Sigmoid colon (tissue), 7 donors: Measurements from ENCODE around the gene SVEP1. TPM values are rescaled to one million over a fixed set of nuclear protein-coding genes. Genes with fewer than 3 reads are reported as not detected.

ENCODE experiments used
- DNase-seq: peaks from one replicate; pipeline ENCODE4 v3.0.0-alpha.2; 2019
- H3K27ac ChIP-seq, 4 donors: fragments of 200-600 bp; sonication (generic); one replicate each; pipeline ENCODE4 v1.5.1; 2016 to 2019; ENCODE audit warnings: mild to moderate bottlenecking in 1 of 4
- H3K27me3 ChIP-seq, 3 donors: fragments of 200-600 bp; sonication (generic); one replicate each; pipeline ENCODE4 v1.5.1; 2019; ENCODE audit warnings: mild to moderate bottlenecking in 1 of 3
- H3K36me3 ChIP-seq, 4 donors: fragments of 200-600 bp; sonication (generic); one replicate each; pipeline ENCODE4 v1.5.1; 2016 to 2019
- H3K4me1 ChIP-seq, 4 donors: fragments of 200-600 bp; sonication (generic); one replicate each; pipeline ENCODE4 v1.5.1; 2017 to 2019
- H3K4me3 ChIP-seq, 4 donors: fragments of 200-600 bp; sonication (generic); one replicate each; pipeline ENCODE4 v1.5.1; 2017 to 2019; ENCODE audit warnings: mild to moderate bottlenecking in 2 of 4, moderate library complexity in 1 of 4
- H3K9me3 ChIP-seq, 4 donors: fragments of 200-600 bp in 3 of 4; sonication (generic) in 3 of 4; one replicate each; pipeline versions ENCODE4 v1.5.1 to v1.6.1; 2013 to 2019
- CTCF ChIP-seq, 4 experiments: fragments of 450-650 bp in 3 of 4; fragments of 200-600 bp in 1 of 4; IDR thresholded peaks; one replicate each; pipeline ENCODE4 v1.5.1; 2016 to 2019; ENCODE audit warnings: antibody characterized with exemption in 4 of 4, mild to moderate bottlenecking in 3 of 4, moderate library complexity in 2 of 4
- EP300 ChIP-seq, 4 donors: sonication (generic); formaldehyde crosslinking; IDR thresholded peaks; one replicate each; pipeline ENCODE4 v1.6.1; 2017; ENCODE audit warnings: antibody characterized with exemption in 4 of 4
- POLR2A ChIP-seq, 2 donors: fragments of 450-650 bp; IDR thresholded peaks; one replicate each; pipeline ENCODE4 v1.6.1; 2016; ENCODE audit warnings: antibody characterized with exemption in 2 of 2, mild to moderate bottlenecking in 2 of 2, moderate library complexity in 2 of 2
- POLR2AphosphoS5 ChIP-seq, 4 donors: sonication (generic); formaldehyde crosslinking; IDR thresholded peaks; one replicate each; pipeline ENCODE4 v1.6.1; 2017; ENCODE audit warnings: antibody characterized with exemption in 4 of 4
- WGBS, 2 donors: extraction: QIAGEN DNeasy Blood & Tissue Kit; methylation state at CpG; one replicate each; pipeline ENCODE4 v1.1.7; 2013; 5-methylcytosine and 5-hydroxymethylcytosine counted together
- intact Hi-C: fragments of 100-400 bp; cut with DNase I; formaldehyde crosslinking; loops from one replicate; pipeline ENCODE4 v1.15.1; 2023
- polyA plus RNA-seq, 3 donors: library from polyadenylated mRNA; stranded (reverse); fragments of 200-250 nt; gene quantifications; one replicate each; pipeline ENCODE4 v1.2.3, GENCODE V29; 2013
- total RNA-seq, 4 donors: library from RNA; depleted of rRNA; stranded (reverse); fragments of >200 nt; gene quantifications; one replicate each; pipeline ENCODE4 v1.1.0, GENCODE V29; 2016
- donor health status: healthy with polysubstance abuse.
- donor health status: Bipolar disorder and iron deficiency.
- donor health status: healthy.

SVEP1 gene
- total and polyA plus RNA-seq, 7 donors: 0.23 to 77.5 (median 24.3) TPM

GRCh38 chr9:110336363-110336762 lies 243.2 kb downstream of the SVEP1 start:
- Histone ChIP-seq H3K4me1 (no peaks in the 10 kb centered on the region), H3K9me3 (no peaks in the 10 kb centered on the region), H3K4me3 (no peak overlapping the region), H3K36me3 (no peaks in the 10 kb centered on the region), H3K27ac (no peak overlapping the region), H3K27me3 (no peaks in the 10 kb centered on the region)
- no peak for TF ChIP-seq POLR2AphosphoS5 (IDR thresholded peaks at IDR 0.05)
- no peak for TF ChIP-seq CTCF (IDR thresholded peaks at IDR 0.05)
- no peak for TF ChIP-seq EP300 (IDR thresholded peaks at IDR 0.05)
- no peak for TF ChIP-seq POLR2A (IDR thresholded peaks at IDR 0.05)
- DNase-seq: no peak
- 80 to 85% methylated on average over 1 of the region's 1 CpG for WGBS, 2 donors
- intact Hi-C loops: no loop called here

GRCh38 chr9:110334871-110335270 lies 244.7 kb downstream of the SVEP1 start:
- DNase-seq: no peak
- Histone ChIP-seq H3K27me3 (no peaks in the 10 kb centered on the region), H3K27ac (no peak overlapping the region), H3K4me1 (no peaks in the 10 kb centered on the region), H3K36me3 (no peaks in the 10 kb centered on the region), H3K9me3 (no peaks in the 10 kb centered on the region), H3K4me3 (no peak overlapping the region)
- TF ChIP-seq POLR2A (IDR thresholded peaks at IDR 0.05): no peak
- TF ChIP-seq EP300 (IDR thresholded peaks at IDR 0.05): no peak
- TF ChIP-seq POLR2AphosphoS5 (IDR thresholded peaks at IDR 0.05): no peak
- TF ChIP-seq CTCF (IDR thresholded peaks at IDR 0.05): no peak
- intact Hi-C loops: no loop called here

- H3K27me3 ChIP-seq: no peaks in the 10 kb centered on the region
- H3K27ac ChIP-seq: no peak overlapping the region
- TF ChIP-seq POLR2A (IDR thresholded peaks at IDR 0.05): no peak
- no peak for TF ChIP-seq POLR2AphosphoS5 (IDR thresholded peaks at IDR 0.05)
- no peak for TF ChIP-seq EP300 (IDR thresholded peaks at IDR 0.05)
- no peak for TF ChIP-seq CTCF (IDR thresholded peaks at IDR 0.05)
- no peaks in the 10 kb centered on the region for H3K36me3 ChIP-seq
- no peaks in the 10 kb centered on the region for H3K4me1 ChIP-seq
- H3K4me3 ChIP-seq: no peak overlapping the region
- DNase-seq: no peak
- no peaks in the 10 kb centered on the region for H3K9me3 ChIP-seq
- 56 to 88% methylated on average over 4 of the region's 4 CpGs for WGBS, 2 donors
- intact Hi-C loops: no loop called here
Observed at GRCh38 chr9:110334183-110334582, 245.4 kb downstream of the SVEP1 start.

- H3K27ac ChIP-seq: no peak overlapping the region
- no peaks in the 10 kb centered on the region for H3K36me3 ChIP-seq
- intact Hi-C loops: no loop called here
- H3K27me3 ChIP-seq: no peaks in the 10 kb centered on the region
- WGBS, 2 donors: 81 to 83% methylated on average over 3 of the region's 3 CpGs
- no peaks in the 10 kb centered on the region for H3K4me1 ChIP-seq
- no peak for TF ChIP-seq POLR2A (IDR thresholded peaks at IDR 0.05)
- TF ChIP-seq CTCF (IDR thresholded peaks at IDR 0.05): no peak
- no peak for TF ChIP-seq EP300 (IDR thresholded peaks at IDR 0.05)
- TF ChIP-seq POLR2AphosphoS5 (IDR thresholded peaks at IDR 0.05): no peak
- H3K9me3 ChIP-seq: no peaks in the 10 kb centered on the region
- H3K4me3 ChIP-seq: no peak overlapping the region
- no peak for DNase-seq
Observed at GRCh38 chr9:110332766-110333165, 246.8 kb downstream of the SVEP1 start.

- 94 to 96% methylated on average over 1 of the region's 1 CpG for WGBS, 2 donors
Observed at GRCh38 chr9:110330484-110331105, 248.9 kb downstream of the SVEP1 start.

More at GRCh38 chr9:110330484-110331105, 248.9 kb downstream of the SVEP1 start:
- Histone ChIP-seq H3K27me3 (no peaks in the 10 kb centered on the region), H3K27ac (no peak overlapping the region), H3K4me3 (no peak overlapping the region), H3K4me1 (no peaks in the 10 kb centered on the region), H3K36me3 (no peaks in the 10 kb centered on the region), H3K9me3 (no peaks in the 10 kb centered on the region)
- TF ChIP-seq POLR2A (IDR thresholded peaks at IDR 0.05) (no peak), CTCF (IDR thresholded peaks at IDR 0.05) (no peak), POLR2AphosphoS5 (IDR thresholded peaks at IDR 0.05) (no peak), EP300 (IDR thresholded peaks at IDR 0.05) (no peak)
- intact Hi-C loops: no loop called here
- DNase-seq: no peak
